ENCODE measurements around the gene UBA52. TPM values are rescaled to one million over a fixed set of nuclear protein-coding genes. Genes with fewer than 3 reads are reported as not detected.

UBA52 gene
- total and polyA plus RNA-seq, 2 experiments from 2014 or later = 708 to 755 TPM

GRCh38 chr19:18608805-18609716, 37.4 kb downstream of the UBA52 start:
- H3K79me2 ChIP-seq (ENCODE audit: insufficient read depth) = no peaks in the 10 kb centered on the region
- WGBS, 2 experiments (ENCODE audit: low coverage in 1 of 2, low lambda C conversion rate in 2 of 2, missing lambda C conversion rate in 2 of 2) = 60 to 70% methylated on average over 8 to 9 of the region's 9 CpGs
- no peaks in the 10 kb centered on the region for H3K4me1 ChIP-seq (ENCODE audit: insufficient read depth)
- H3K36me3 ChIP-seq (ENCODE audit: low read depth) = no peaks in the 10 kb centered on the region
- no peak overlapping the region for H3K4me3 ChIP-seq
- H3K9me2 ChIP-seq (ENCODE audit: insufficient read depth) = no peaks in the 10 kb centered on the region
- no peak overlapping the region for H3K9ac ChIP-seq
- no peaks in the 10 kb centered on the region for H4K20me1 ChIP-seq (ENCODE audit: insufficient read depth)
- no peaks in the 10 kb centered on the region for H3K9me3 ChIP-seq (ENCODE audit: low read depth)
- H3K27ac ChIP-seq = no peak overlapping the region
- H2AFZ ChIP-seq = no peak overlapping the region
- H3K4me2 ChIP-seq (ENCODE audit: unreplicated experiment) = no peak overlapping the region
- peaks cover 81% of the 10 kb centered on the region for H3K27me3 ChIP-seq (replicated peaks; ENCODE audit: insufficient read depth)
- in situ Hi-C loops (cut with MboI) = loop anchor here (10.0 kb wide), 1 partner anchor 236 kb away; no protein-coding TSS in a partner anchor
- DNase-seq = no peak
- TF ChIP-seq EZH2 (IDR thresholded peaks at IDR 0.05; ENCODE audit: insufficient read depth, poor library complexity, severe bottlenecking) (no peak), EZH2phosphoT487 (IDR thresholded peaks at IDR 0.05; ENCODE audit: insufficient read depth, low read depth) (no peak)
- 0 out of 2 replicates have a peak, but pooled peaks cover 6% of the 10 kb centered on the region for H3F3A ChIP-seq (ENCODE audit: insufficient read depth)

- TF ChIP-seq EZH2phosphoT487 (IDR thresholded peaks at IDR 0.05; ENCODE audit: insufficient read depth, low read depth) = no peak
- TF ChIP-seq EZH2 (IDR thresholded peaks at IDR 0.05; ENCODE audit: insufficient read depth, poor library complexity, severe bottlenecking) = no peak
- H3K27ac ChIP-seq = no peak overlapping the region
- no peak overlapping the region for H2AFZ ChIP-seq
- no peaks in the 10 kb centered on the region for H4K20me1 ChIP-seq (ENCODE audit: insufficient read depth)
- H3K36me3 ChIP-seq (ENCODE audit: low read depth) = no peaks in the 10 kb centered on the region
- H3K9me3 ChIP-seq (ENCODE audit: low read depth) = no peaks in the 10 kb centered on the region
- H3K4me1 ChIP-seq (ENCODE audit: insufficient read depth) = no peaks in the 10 kb centered on the region
- in situ Hi-C loops (cut with MboI) = loop anchor here (10.0 kb wide), 1 partner anchor 235 kb away; no protein-coding TSS in a partner anchor
- H3K27me3 ChIP-seq (replicated peaks; ENCODE audit: insufficient read depth) = peaks cover 84% of the 10 kb centered on the region
- H3F3A ChIP-seq (ENCODE audit: insufficient read depth) = 0 out of 2 replicates have a peak, but pooled peaks cover 6% of the 10 kb centered on the region
- DNase-seq = no peak
- H3K79me2 ChIP-seq (ENCODE audit: insufficient read depth) = no peaks in the 10 kb centered on the region
- H3K9ac ChIP-seq = no peak overlapping the region
- no peaks in the 10 kb centered on the region for H3K9me2 ChIP-seq (ENCODE audit: insufficient read depth)
- no peak overlapping the region for H3K4me2 ChIP-seq (ENCODE audit: unreplicated experiment)
- H3K4me3 ChIP-seq = no peak overlapping the region
- 32% methylated on average over 2 of the region's 2 CpGs for WGBS, 2 experiments (ENCODE audit: low coverage in 1 of 2, low lambda C conversion rate in 2 of 2, missing lambda C conversion rate in 2 of 2)
Observed at GRCh38 chr19:18609717-18610051, 38.0 kb downstream of the UBA52 start.

DNA sequence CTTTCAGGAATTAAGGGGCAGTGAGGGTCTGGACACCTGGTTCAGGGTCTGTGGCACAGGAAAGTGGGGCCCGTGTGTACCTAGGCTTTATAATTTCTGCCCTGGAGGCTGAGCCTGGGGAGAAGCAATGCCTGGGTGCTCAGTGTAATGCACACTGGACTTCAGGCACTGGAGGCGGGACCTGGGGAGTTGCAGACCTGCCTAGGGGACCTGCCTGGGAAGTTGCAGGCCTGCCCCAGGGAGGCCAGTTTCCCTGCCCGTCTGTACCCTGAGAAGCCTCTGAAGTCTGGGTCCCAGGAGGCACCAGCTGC, 38.5 kb downstream of the UBA52 start:
- H4K20me1 ChIP-seq (ENCODE audit: insufficient read depth) = no peaks in the 10 kb centered on the region
- H3K4me1 ChIP-seq (ENCODE audit: insufficient read depth) = no peaks in the 10 kb centered on the region
- H3K9me2 ChIP-seq (ENCODE audit: insufficient read depth) = no peaks in the 10 kb centered on the region
- H3K27me3 ChIP-seq (replicated peaks; ENCODE audit: insufficient read depth) = peaks cover 84% of the 10 kb centered on the region
- no peak overlapping the region for H3K4me2 ChIP-seq (ENCODE audit: unreplicated experiment)
- H3K4me3 ChIP-seq = no peak overlapping the region
- no peaks in the 10 kb centered on the region for H3K79me2 ChIP-seq (ENCODE audit: insufficient read depth)
- no peak overlapping the region for H3K27ac ChIP-seq
- 32 to 35% methylated on average over 3 of the region's 3 CpGs for WGBS, 2 experiments (ENCODE audit: low coverage in 1 of 2, low lambda C conversion rate in 2 of 2, missing lambda C conversion rate in 2 of 2)
- no peak overlapping the region for H3K9ac ChIP-seq
- 0 out of 2 replicates have a peak, but pooled peaks cover 6% of the 10 kb centered on the region for H3F3A ChIP-seq (ENCODE audit: insufficient read depth)
- H3K36me3 ChIP-seq (ENCODE audit: low read depth) = no peaks in the 10 kb centered on the region
- no peaks in the 10 kb centered on the region for H3K9me3 ChIP-seq (ENCODE audit: low read depth)
- no peak for TF ChIP-seq EZH2phosphoT487 (IDR thresholded peaks at IDR 0.05; ENCODE audit: insufficient read depth, low read depth)
- TF ChIP-seq EZH2 (IDR thresholded peaks at IDR 0.05; ENCODE audit: insufficient read depth, poor library complexity, severe bottlenecking) = no peak
- DNase-seq = no peak
- no peak overlapping the region for H2AFZ ChIP-seq
- in situ Hi-C loops (cut with MboI) = no loop called here

DNA sequence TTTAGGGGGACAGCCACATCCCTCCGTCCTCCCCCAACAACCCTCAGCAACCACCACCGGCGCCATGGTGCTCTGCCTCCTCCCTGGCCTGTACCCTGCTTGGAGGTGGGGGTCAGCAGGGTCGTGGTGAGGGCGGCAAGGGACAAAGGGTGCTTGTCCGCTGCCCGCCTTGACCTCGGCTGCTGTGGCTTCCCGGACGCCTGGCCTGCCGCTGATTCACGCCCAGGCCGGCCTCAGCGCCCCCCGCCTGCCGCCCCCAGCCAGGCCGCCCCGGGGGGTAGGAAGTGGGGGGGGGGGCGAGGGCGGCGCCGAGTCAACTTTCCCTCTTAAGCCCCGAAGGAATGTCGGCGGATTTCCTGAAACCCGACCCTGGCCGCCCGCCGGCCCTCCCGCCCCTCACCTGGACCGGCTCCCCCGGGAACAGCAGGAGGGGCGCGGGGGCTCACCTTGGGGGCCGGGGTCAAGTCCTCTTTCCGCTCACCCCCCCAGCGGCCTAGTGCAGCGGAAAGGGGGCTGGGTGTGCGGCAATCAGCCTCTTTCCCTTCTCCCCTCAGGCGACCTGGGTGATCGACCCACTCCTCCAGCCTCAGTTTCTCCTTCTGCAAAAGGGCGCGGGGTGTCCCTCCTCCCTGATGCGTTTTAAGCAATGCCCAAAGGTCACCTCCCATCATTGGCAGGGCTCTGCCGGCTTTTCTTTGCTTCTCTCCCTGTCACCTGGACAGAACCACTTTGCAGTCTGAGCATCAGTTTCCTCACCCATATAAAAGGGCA, 39.1 kb downstream of the UBA52 start:
- Histone ChIP-seq H3K36me3 (ENCODE audit: low read depth) (no peaks in the 10 kb centered on the region), H3K9me2 (ENCODE audit: insufficient read depth) (no peaks in the 10 kb centered on the region), H3K27me3 (replicated peaks; ENCODE audit: insufficient read depth) (peaks cover 85% of the 10 kb centered on the region), H3K4me3 (no peak overlapping the region), H3K4me1 (ENCODE audit: insufficient read depth) (no peaks in the 10 kb centered on the region), H3F3A (ENCODE audit: insufficient read depth) (0 out of 2 replicates have a peak, but pooled peaks cover 6% of the 10 kb centered on the region), H3K4me2 (ENCODE audit: unreplicated experiment) (no peak overlapping the region), H3K27ac (no peak overlapping the region), H3K9ac (no peak overlapping the region), H4K20me1 (ENCODE audit: insufficient read depth) (no peaks in the 10 kb centered on the region), H3K9me3 (ENCODE audit: low read depth) (no peaks in the 10 kb centered on the region), H3K79me2 (ENCODE audit: insufficient read depth) (no peaks in the 10 kb centered on the region), H2AFZ (no peak overlapping the region)
- TF ChIP-seq EZH2 (IDR thresholded peaks at IDR 0.05; ENCODE audit: insufficient read depth, poor library complexity, severe bottlenecking) (no peak), EZH2phosphoT487 (IDR thresholded peaks at IDR 0.05; ENCODE audit: insufficient read depth, low read depth) (peak; percentile 92)
- 8 to 10% methylated on average over 19 to 38 of the region's 45 CpGs for WGBS, 2 experiments (ENCODE audit: low coverage in 1 of 2, low lambda C conversion rate in 2 of 2, missing lambda C conversion rate in 2 of 2)
- in situ Hi-C loops (cut with MboI) = no loop called here
- DNase-seq = no peak

Data from GM23248 (cell line).